Measurements from ENCODE around the gene ADAM29.

The ADAM29 gene

DNA sequence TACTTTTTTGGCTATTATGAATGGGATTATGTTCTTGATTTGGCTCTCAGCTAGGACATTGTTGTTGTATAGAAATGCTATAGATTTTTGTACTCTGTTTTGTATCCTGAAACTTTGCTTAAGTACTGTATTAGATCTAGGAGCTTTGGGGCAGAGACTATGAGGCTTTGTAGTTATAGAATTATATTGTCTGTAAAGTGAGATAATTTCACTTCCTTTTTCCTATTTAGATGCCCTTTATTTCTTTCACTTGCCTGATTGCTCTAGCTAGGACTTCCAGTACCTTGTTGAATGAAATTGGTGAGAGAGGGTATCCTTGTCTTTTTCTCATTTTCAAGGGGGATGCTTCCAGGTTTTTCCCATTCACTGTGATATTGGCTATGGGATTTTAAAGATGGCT, 28.1 kb downstream of the ADAM29 start:
- Histone ChIP-seq H2AFZ (ENCODE audit: low read depth, low read length, severe bottlenecking) (no peak overlapping the region), H3K36me3 (ENCODE audit: low read length) (peaks cover 5% of the 10 kb centered on the region; the same call in 1 of the 2 replicates), H3K27ac (ENCODE audit: low read depth, low read length) (peak overlapping the region; percentile 59), H3K4me2 (ENCODE audit: low read depth, low read length, poor library complexity, severe bottlenecking) (peak overlapping the region; percentile 37), H3K9me3 (ENCODE audit: insufficient read depth, low read length) (peaks cover 14% of the 10 kb centered on the region; the same call in 1 of the 2 replicates), H3F3A (ENCODE audit: insufficient read depth) (peaks cover 3% of the 10 kb centered on the region; the same call in 1 of the 2 replicates), H3K79me2 (ENCODE audit: insufficient read depth, low read length) (no peaks in the 10 kb centered on the region), H4K20me1 (ENCODE audit: low read depth, low read length) (no peaks in the 10 kb centered on the region), H3K9me2 (replicated peaks; ENCODE audit: insufficient read depth, low read length) (no peaks in the 10 kb centered on the region), H3K4me3 (ENCODE audit: insufficient read depth, low read length, poor library complexity, severe bottlenecking) (peak overlapping the region; percentile 14), H3K9ac (ENCODE audit: low read length) (0 out of 2 replicates have a peak overlapping the region, but pooled peaks have one; percentile 12), H3K27me3 (ENCODE audit: low read length) (no peaks in the 10 kb centered on the region)
- no peak for TF ChIP-seq EZH2phosphoT487 (conservative IDR thresholded peaks at IDR 0.05; ENCODE audit: low read length)
- no peak for TF ChIP-seq CTCF (IDR thresholded peaks at IDR 0.05; ENCODE audit: insufficient read depth, low read length, poor library complexity, severe bottlenecking)

- Histone ChIP-seq H3K4me3 (ENCODE audit: insufficient read depth, low read length, poor library complexity, severe bottlenecking) (no peak overlapping the region), H3K79me2 (ENCODE audit: insufficient read depth, low read length) (no peaks in the 10 kb centered on the region), H3K9me3 (ENCODE audit: insufficient read depth, low read length) (no peaks in the 10 kb centered on the region; the same call in 1 of the 2 replicates), H3K9me2 (replicated peaks; ENCODE audit: insufficient read depth, low read length) (no peaks in the 10 kb centered on the region), H3F3A (ENCODE audit: insufficient read depth) (peaks cover 3% of the 10 kb centered on the region; the same call in 1 of the 2 replicates), H3K4me2 (ENCODE audit: low read depth, low read length, poor library complexity, severe bottlenecking) (no peak overlapping the region), H3K36me3 (ENCODE audit: low read length) (no peaks in the 10 kb centered on the region; the same call in 1 of the 2 replicates), H3K9ac (ENCODE audit: low read length) (no peak overlapping the region), H4K20me1 (ENCODE audit: low read depth, low read length) (no peaks in the 10 kb centered on the region), H2AFZ (ENCODE audit: low read depth, low read length, severe bottlenecking) (no peak overlapping the region), H3K27me3 (ENCODE audit: low read length) (no peaks in the 10 kb centered on the region), H3K27ac (ENCODE audit: low read depth, low read length) (no peak overlapping the region)
- TF ChIP-seq EZH2phosphoT487 (conservative IDR thresholded peaks at IDR 0.05; ENCODE audit: low read length), result no peak
- TF ChIP-seq CTCF (IDR thresholded peaks at IDR 0.05; ENCODE audit: insufficient read depth, low read length, poor library complexity, severe bottlenecking), result no peak
Measured at GRCh38 chr4:174948826-174949225, 30.7 kb downstream of the ADAM29 start.

- TF ChIP-seq CTCF (IDR thresholded peaks at IDR 0.05; ENCODE audit: insufficient read depth, low read length, poor library complexity, severe bottlenecking) (no peak), EZH2phosphoT487 (conservative IDR thresholded peaks at IDR 0.05; ENCODE audit: low read length) (no peak)
- Histone ChIP-seq H3K9ac (ENCODE audit: low read length) (no peak overlapping the region), H3K27ac (ENCODE audit: low read depth, low read length) (no peak overlapping the region), H3K27me3 (ENCODE audit: low read length) (no peaks in the 10 kb centered on the region), H4K20me1 (ENCODE audit: low read depth, low read length) (no peaks in the 10 kb centered on the region), H2AFZ (ENCODE audit: low read depth, low read length, severe bottlenecking) (peak overlapping the region; percentile 21), H3F3A (ENCODE audit: insufficient read depth) (no peaks in the 10 kb centered on the region), H3K4me2 (ENCODE audit: low read depth, low read length, poor library complexity, severe bottlenecking) (no peak overlapping the region), H3K4me3 (ENCODE audit: insufficient read depth, low read length, poor library complexity, severe bottlenecking) (no peak overlapping the region), H3K36me3 (ENCODE audit: low read length) (peaks cover 6% of the 10 kb centered on the region; the same call in 1 of the 2 replicates), H3K9me3 (ENCODE audit: insufficient read depth, low read length) (no peaks in the 10 kb centered on the region), H3K79me2 (ENCODE audit: insufficient read depth, low read length) (no peaks in the 10 kb centered on the region), H3K9me2 (replicated peaks; ENCODE audit: insufficient read depth, low read length) (no peaks in the 10 kb centered on the region)
Measured at GRCh38 chr4:174972911-174973310, 54.8 kb downstream of the ADAM29 start.
